Erythroblast (primary cell): ENCODE data around the gene PDLIM4.

Experiments used
- DNase-seq, 2 experiments: peaks; one replicate each; lab custom pipeline; 2025; lab: John Stamatoyannopoulos, UW
- GATA1 ChIP-seq: IDR thresholded peaks from 2 replicates; pipeline ENCODE4 v1.6.1; 2011; ENCODE audit warnings: low read depth, mild to moderate bottlenecking, control low read depth, low read length, moderate library complexity
- POLR2A ChIP-seq: IDR thresholded peaks from 2 replicates; pipeline ENCODE4 v1.6.1; 2011; ENCODE audit warnings: mild to moderate bottlenecking, low read length

PDLIM4 gene

DNA sequence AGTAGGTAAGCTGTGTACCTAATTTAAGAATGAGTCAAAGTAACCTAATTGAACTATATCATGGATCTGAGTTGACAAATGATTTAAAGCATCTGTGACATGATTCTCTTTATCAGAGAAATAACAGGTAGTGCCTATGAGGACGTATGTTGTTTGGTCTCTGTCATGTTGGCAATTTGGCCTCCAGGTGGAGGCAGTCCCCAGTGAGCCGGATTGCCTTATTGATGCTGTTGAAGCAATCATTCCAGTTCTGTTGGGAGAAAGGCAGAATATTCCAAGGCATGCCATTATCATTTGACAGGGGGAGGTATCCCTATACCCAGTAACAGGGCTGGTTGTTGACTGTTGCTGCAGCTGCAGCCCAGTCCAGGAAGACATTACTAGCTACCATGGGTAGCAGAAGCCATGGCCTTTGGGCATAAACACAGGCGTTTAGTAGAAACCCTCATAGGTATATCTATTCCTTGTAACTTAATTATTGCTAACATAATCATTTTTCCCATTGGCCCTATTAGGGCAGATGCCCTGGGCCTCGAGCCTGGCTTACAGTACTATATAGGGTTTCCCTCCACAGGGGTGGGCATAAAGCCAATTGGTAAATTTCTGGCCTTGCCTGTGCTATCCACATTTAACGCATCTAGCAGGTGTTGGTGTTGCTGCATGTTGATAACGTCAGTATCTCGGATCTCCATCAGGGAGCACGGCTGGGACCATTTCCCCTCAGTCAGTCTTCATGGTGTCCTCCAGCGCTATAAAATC is 24.5 kb downstream of the PDLIM4 start:
- peak; percentile 21 to 44 for DNase-seq
- TF ChIP-seq GATA1 = no peak
- no peak for TF ChIP-seq POLR2A

GRCh38 chr5:132283423-132284043 is 26.0 kb downstream of the PDLIM4 start:
- TF ChIP-seq GATA1 (no peak), POLR2A (no peak)
- DNase-seq = peak; percentile 37 to 52

- DNase-seq = no peak
- TF ChIP-seq GATA1 (no peak), POLR2A (no peak)
Observed at GRCh38 chr5:132289097-132289496, 31.6 kb downstream of the PDLIM4 start.

GRCh38 chr5:132291026-132291425 is 33.5 kb downstream of the PDLIM4 start:
- DNase-seq = no peak
- TF ChIP-seq POLR2A = no peak
- no peak for TF ChIP-seq GATA1

DNA sequence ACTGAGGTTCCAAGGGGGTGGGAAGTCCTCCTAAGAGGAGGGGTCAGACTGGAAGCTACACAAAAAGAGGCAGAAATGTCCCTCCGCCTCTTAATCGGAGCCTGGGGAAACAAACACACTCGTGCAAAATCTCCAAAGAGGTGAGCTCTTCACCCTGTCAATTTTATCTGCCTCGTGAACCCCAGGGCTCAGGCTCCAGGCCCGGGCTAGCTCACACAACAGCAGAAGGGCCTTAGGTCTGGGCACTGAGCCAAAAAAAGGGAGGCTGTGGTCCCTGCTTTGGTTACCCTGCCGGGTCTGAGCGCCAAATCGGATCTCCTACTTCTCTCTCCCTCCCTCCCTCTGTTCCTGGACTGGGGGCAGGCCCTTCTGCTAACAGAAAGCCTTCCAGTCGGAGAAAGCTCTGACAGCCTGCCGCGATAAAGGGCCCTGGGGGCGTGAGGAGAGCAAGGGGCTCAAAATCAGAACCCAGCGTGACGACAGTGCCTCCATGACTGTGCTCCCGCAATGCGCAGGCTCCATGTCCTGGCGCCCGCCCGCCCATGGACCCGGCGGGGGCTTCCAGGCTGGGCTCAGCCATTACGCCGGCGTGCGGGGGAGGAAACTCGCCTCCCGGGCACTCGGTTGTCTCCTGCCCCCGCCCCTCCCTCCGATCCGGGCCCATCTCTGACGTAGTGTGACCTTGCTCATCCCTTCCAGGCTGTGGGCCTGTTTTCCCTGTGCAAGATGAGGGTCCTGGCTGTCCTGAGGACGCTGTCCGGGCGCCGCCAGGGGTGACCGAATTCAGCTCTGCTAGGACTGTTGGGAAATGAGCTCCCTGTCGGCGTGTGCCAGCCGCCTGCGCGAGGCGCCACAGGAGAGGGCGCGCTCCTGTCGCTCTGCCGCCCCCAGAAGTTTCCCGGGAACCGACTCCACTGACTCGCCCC is 35.8 kb downstream of the PDLIM4 start:
- peak; percentile 92 to 94 for DNase-seq
- no peak for TF ChIP-seq GATA1
- TF ChIP-seq POLR2A = no peak

- TF ChIP-seq GATA1 (no peak), POLR2A (peak; percentile 76)
- DNase-seq = peak; percentile 92 to 93
Observed at GRCh38 chr5:132293992-132294727, 36.7 kb downstream of the PDLIM4 start, which contains the start of gene SLC22A4. Gene SLC22A4, plus strand, starts transcription at chr5:132294394. Its CDS starts 223 bp downstream, at chr5:132294617.

- TF ChIP-seq GATA1 = no peak
- TF ChIP-seq POLR2A = peak; percentile 74
- DNase-seq = peak; percentile 82 to 90
Observed at GRCh38 chr5:132294728-132295504, 37.4 kb downstream of the PDLIM4 start.

- peak; percentile 37 to 55 for DNase-seq
- peak; percentile 57 for TF ChIP-seq POLR2A
- TF ChIP-seq GATA1 = no peak
Observed at GRCh38 chr5:132295505-132296411, 38.3 kb downstream of the PDLIM4 start.

DNA sequence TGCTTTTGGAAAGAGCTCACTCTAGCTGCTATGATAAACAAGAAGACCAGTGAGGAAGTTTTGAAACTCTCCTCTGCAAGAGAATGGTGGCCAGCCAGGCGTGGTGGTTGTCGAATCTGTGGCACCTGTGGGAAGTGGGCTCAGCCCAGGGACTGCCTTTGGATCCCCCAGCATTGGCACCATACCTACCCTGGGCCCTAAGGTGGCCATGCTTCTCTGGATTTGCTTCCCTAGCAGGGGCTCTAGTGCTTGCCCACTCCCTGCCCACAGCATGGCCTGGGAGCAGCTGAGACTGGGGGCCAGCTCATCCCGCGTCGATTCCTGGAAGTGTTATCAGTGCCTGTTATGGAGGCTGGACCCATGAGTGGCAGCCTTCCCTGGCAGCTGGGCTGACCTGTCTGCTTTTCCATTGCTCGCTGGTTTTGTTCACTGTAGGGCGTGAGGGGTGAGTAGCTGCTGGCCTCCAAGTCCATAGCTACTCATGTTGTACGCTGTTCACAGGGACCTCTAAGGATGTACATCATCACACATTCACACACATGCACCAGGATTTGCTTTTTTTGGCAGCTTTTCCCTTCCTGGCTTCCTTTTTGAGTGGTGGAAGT is 39.0 kb downstream of the PDLIM4 start:
- peak in 1 of 2 experiments; percentile 47 for DNase-seq
- TF ChIP-seq POLR2A = no peak
- no peak for TF ChIP-seq GATA1

DNA sequence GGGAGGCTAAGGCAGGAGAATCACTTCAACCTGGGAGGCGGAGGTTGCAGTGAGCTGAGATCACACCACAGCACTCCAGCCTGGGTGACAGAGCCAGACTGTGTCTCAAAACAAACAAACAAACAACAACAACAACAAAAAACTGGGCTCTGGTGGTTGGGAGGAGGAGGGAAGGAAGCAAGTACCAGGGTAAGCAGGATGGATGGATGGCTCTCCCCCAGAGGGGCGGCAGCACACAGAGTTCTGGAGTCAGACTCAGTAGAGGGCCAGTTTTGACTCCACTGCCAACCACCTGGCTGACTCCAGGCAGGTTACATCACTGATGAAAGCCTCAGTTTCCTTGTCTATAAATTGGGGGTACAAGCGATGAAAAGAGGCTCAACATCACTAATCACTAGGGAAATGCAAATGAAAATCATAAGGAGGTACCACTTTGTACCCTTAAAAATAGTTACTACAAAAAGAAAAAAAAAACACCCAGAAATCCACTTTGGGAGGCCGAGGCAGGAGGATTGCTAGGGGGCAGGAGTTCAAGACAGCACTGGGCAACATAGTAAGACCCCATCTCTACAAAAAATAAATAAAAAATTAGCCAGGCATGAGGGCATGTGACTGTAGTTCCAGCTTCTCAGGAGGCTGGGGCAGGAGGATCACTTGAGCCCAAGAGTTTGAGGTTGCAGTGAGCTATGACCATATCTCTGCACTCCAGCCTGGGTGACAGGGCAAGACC is 39.9 kb downstream of the PDLIM4 start:
- TF ChIP-seq GATA1 (no peak), POLR2A (no peak)
- DNase-seq = peak; percentile 46 to 59
